ENCODE data around the gene TMEM215.

GRCh38 chr9:32742296-32742695 lies 41.0 kb upstream of the TMEM215 start:
- TF ChIP-seq EZH2 (IDR thresholded peaks at IDR 0.05; ENCODE audit: borderline replicate concordance, insufficient read depth, low read length, poor library complexity, severe bottlenecking) (no peak), POLR2AphosphoS5 (IDR thresholded peaks at IDR 0.05) (no peak), TAF1 (IDR thresholded peaks at IDR 0.05; ENCODE audit: low read depth) (no peak), EP300 (conservative IDR thresholded peaks at IDR 0.05; ENCODE audit: poor library complexity, severe bottlenecking) (no peak), SMC3 (conservative IDR thresholded peaks at IDR 0.05; ENCODE audit: poor library complexity) (no peak), REST (IDR thresholded peaks at IDR 0.05; ENCODE audit: borderline replicate concordance) (no peak), RAD21 (conservative IDR thresholded peaks at IDR 0.05) (no peak)
- TF ChIP-seq, protein P1, sequence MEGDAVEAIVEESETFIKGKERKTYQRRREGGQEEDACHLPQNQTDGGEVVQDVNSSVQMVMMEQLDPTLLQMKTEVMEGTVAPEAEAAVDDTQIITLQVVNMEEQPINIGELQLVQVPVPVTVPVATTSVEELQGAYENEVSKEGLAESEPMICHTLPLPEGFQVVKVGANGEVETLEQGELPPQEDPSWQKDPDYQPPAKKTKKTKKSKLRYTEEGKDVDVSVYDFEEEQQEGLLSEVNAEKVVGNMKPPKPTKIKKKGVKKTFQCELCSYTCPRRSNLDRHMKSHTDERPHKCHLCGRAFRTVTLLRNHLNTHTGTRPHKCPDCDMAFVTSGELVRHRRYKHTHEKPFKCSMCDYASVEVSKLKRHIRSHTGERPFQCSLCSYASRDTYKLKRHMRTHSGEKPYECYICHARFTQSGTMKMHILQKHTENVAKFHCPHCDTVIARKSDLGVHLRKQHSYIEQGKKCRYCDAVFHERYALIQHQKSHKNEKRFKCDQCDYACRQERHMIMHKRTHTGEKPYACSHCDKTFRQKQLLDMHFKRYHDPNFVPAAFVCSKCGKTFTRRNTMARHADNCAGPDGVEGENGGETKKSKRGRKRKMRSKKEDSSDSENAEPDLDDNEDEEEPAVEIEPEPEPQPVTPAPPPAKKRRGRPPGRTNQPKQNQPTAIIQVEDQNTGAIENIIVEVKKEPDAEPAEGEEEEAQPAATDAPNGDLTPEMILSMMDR (IDR thresholded peaks at IDR 0.05; ENCODE audit: poor library complexity, severe bottlenecking): no peak
